Central memory CD8-positive, alpha-beta T cell (primary cell): Measurements from ENCODE around the gene MYL6B.

Source experiments
- ATAC-seq: fragments of 150-1000 bp; cut with Tn5 transposase; replicated peaks from 2 replicates; pipeline ENCODE4 v1.10.0; 2022; ENCODE audit warnings: mild to moderate bottlenecking, moderate FRiP score, moderate number of reproducible peaks; ENCODE audit not compliant: poor library complexity, severe bottlenecking; ENCODE audit errors: extremely low read depth
- DNase-seq, 2 donors: peaks; one replicate each; pipeline ENCODE4 v3.0.0; 2021; ENCODE audit warnings: low spot score in 2 of 2
- H3K27ac Mint-ChIP-seq: one replicate; pipeline ENCODE4 v1.8.0; 2022; ENCODE audit warnings: low read depth, mild to moderate bottlenecking, moderate library complexity, mixed read lengths
- H3K27me3 Mint-ChIP-seq: one replicate; pipeline ENCODE4 v1.8.0; 2022; ENCODE audit warnings: mixed read lengths
- H3K36me3 Mint-ChIP-seq: one replicate; pipeline ENCODE4 v1.8.0; 2022; ENCODE audit warnings: mild to moderate bottlenecking, moderate library complexity, mixed read lengths; ENCODE audit not compliant: insufficient read depth
- H3K4me1 Mint-ChIP-seq: one replicate; pipeline ENCODE4 v1.8.0; 2022; ENCODE audit warnings: mixed read lengths
- H3K4me3 Mint-ChIP-seq: one replicate; pipeline ENCODE4 v1.8.0; 2022; ENCODE audit warnings: mild to moderate bottlenecking, moderate library complexity, mixed read lengths
- H3K9me3 Mint-ChIP-seq: one replicate; pipeline ENCODE4 v1.8.0; 2022; ENCODE audit warnings: mixed read lengths

MYL6B gene

GRCh38 chr12:56128670-56129205 lies 23.6 kb upstream of the MYL6B start:
- no peaks in the 10 kb centered on the region for H3K27me3 Mint-ChIP-seq
- peaks cover 65% of the 10 kb centered on the region for H3K4me1 Mint-ChIP-seq
- H3K9me3 Mint-ChIP-seq: no peaks in the 10 kb centered on the region
- DNase-seq (no peak), ATAC-seq (peak; percentile 0)
- H3K36me3 Mint-ChIP-seq: peaks cover 47% of the 10 kb centered on the region
- peak overlapping the region; percentile 97 for H3K4me3 Mint-ChIP-seq
- peak overlapping the region; percentile 97 for H3K27ac Mint-ChIP-seq

- H3K27me3 Mint-ChIP-seq: no peaks in the 10 kb centered on the region
- peak overlapping the region; percentile 97 for H3K27ac Mint-ChIP-seq
- peaks cover 54% of the 10 kb centered on the region for H3K36me3 Mint-ChIP-seq
- ATAC-seq: peak; percentile 30
- peak; percentile 55 to 70 for DNase-seq
- H3K4me3 Mint-ChIP-seq: peak overlapping the region; percentile 97
- no peaks in the 10 kb centered on the region for H3K9me3 Mint-ChIP-seq
- peaks cover 65% of the 10 kb centered on the region for H3K4me1 Mint-ChIP-seq
Measured at GRCh38 chr12:56129206-56129941, 23.0 kb upstream of the MYL6B start.

DNA sequence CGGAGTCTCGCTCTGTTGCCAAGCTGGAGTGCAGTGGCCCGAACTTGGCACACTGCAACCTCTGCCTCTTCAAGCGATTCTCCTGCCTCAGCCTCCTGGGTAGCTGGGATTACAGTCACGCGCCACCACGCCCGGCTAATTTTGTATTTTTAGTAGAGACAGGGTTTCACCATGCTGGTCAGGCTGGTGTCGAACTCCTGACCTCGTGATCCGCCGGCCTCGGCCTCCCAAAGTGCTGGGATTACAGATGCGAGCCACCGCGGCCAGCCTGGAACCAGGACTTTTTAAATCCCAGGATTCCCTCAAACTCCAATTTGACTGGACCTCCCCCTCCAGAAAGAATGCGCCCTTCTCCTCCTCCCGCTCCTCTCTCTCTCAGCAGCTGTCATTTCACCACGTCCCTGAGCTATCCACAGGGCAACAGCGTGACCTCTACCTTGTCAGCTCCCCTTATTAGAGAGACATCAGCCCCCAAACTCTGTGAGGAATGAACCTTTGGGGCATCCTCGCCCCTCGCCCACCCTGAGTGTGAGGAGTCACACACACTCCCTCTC lies 22.4 kb upstream of the MYL6B start:
- Mint-ChIP-seq H3K27me3 (no peaks in the 10 kb centered on the region), H3K36me3 (peaks cover 59% of the 10 kb centered on the region), H3K27ac (peak overlapping the region; percentile 97), H3K4me1 (peaks cover 65% of the 10 kb centered on the region), H3K9me3 (no peaks in the 10 kb centered on the region), H3K4me3 (peak overlapping the region; percentile 97)
- ATAC-seq (no peak), DNase-seq (no peak)

DNA sequence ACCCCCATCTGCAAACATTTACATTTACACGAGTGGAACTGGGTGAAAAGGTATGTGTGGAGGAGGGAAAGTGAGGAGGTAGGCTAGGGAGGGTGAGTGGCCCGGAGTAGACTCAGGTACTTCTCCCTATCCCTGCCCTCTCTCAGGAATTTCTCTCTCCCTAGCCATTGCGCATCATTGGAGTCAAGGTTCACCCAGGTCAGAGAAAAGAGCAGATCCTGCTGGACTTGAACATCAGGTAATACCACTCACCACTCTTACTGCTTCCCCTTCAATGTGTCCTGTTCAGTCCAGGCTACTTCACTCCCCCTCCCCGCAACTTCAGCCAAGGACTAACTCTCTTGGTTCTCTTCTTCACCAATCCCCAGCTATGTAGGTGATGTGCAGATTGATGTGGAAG lies 21.5 kb upstream of the MYL6B start:
- Mint-ChIP-seq H3K9me3 (no peaks in the 10 kb centered on the region), H3K27ac (peak overlapping the region; percentile 97), H3K4me1 (peaks cover 65% of the 10 kb centered on the region), H3K36me3 (peaks cover 67% of the 10 kb centered on the region), H3K4me3 (peak overlapping the region; percentile 97), H3K27me3 (no peaks in the 10 kb centered on the region)
- ATAC-seq: no peak
- DNase-seq: no peak

DNA sequence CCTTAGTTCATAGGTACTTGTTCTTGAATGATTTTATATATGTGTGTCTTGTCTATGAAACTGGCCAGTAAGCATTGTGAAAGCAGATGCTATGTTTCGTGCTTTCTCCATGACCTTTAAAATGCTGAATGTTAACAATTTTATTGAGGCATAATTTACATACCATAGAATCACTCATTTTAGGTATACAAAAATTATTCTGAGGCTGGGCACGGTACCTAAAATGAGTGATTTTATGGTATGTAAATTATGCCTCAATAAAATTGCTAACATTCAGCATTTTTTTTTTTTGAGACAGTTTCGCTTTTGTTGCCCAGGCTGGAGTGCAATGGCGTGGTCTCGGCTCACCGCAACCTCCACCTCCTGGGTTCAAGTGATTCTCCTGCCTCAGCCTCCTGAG lies 17.5 kb upstream of the MYL6B start:
- no peaks in the 10 kb centered on the region for H3K27me3 Mint-ChIP-seq

DNA sequence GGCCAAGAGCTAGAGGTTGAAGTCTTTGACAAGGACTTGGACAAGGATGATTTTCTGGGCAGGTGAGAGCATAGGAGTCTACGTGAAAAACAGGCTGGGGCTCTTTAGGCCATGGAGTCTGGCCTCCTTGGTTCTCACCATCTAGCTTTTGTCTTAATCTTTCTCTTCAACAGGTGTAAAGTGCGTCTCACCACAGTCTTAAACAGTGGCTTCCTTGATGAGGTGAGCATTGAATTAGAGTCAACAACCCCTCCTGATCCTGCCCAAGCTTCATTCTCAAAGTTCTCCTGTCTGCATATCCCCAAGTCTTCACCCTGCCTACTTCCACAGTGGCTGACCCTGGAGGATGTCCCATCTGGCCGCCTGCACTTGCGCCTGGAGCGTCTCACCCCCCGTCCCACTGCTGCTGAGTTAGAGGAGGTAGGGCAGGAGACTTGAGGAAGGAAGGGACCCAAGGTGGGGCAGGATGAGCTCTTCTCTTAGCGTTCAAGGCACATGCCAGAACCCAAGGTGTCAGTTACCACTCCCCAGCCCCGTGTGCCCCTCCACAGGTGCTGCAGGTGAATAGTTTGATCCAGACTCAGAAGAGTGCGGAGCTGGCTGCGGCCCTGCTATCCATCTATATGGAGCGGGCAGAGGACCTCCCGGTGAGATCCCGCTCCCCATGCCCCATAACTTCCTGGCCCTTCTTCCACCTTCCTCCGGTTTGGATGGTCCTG lies 14.4 kb upstream of the MYL6B start:
- peaks cover 39% of the 10 kb centered on the region for H3K4me1 Mint-ChIP-seq
- H3K4me3 Mint-ChIP-seq: no peak overlapping the region
- no peaks in the 10 kb centered on the region for H3K9me3 Mint-ChIP-seq
- no peaks in the 10 kb centered on the region for H3K27me3 Mint-ChIP-seq
- H3K36me3 Mint-ChIP-seq: peaks cover 86% of the 10 kb centered on the region
- no peak overlapping the region for H3K27ac Mint-ChIP-seq
- DNase-seq: no peak
- no peak for ATAC-seq

More for the DNA sequence above, 17.5 kb upstream of the MYL6B start:
- DNase-seq: no peak
- peaks cover 90% of the 10 kb centered on the region for H3K36me3 Mint-ChIP-seq
- H3K4me1 Mint-ChIP-seq: peaks cover 46% of the 10 kb centered on the region
- no peak overlapping the region for H3K27ac Mint-ChIP-seq
- no peak for ATAC-seq
- H3K4me3 Mint-ChIP-seq: no peak overlapping the region
- H3K9me3 Mint-ChIP-seq: no peaks in the 10 kb centered on the region

DNA sequence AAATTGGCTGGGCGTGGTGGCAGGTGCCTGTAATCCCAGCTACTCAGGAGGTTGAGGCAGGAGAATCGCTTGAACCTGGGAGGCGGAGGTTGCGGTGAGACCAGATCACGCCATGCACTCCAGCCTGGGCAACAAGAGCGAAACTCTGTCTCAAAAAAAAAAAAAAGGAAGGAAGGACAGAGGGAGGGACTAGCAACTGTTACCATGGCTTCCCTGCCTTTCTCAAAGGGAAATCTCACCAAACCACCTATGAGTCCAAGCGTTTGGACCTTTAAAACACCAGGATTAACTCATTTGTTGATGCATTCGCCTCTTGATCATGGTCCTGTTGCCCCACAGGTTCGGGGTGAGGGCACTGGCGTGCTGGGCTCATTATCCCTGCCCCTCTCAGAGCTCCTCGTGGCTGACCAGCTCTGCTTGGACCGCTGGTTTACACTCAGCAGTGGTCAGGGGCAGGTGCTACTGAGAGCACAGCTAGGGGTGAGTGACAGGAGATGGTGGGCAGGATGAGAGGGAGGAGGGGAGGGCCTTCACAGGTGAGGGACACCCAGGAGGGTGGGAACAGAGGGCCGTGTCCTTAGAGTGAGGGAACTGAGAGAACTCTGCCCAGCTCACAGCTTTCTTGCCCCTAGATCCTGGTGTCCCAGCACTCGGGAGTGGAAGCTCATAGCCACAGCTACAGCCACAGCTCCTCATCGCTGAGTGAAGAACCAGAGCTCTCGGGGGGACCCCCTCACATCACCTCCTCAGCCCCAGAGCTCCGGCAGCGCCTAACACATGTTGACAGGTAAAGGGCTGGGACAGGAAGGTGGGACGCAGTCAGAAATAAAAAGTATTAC lies 10.2 kb upstream of the MYL6B start:
- Mint-ChIP-seq H3K4me3 (no peak overlapping the region), H3K9me3 (no peaks in the 10 kb centered on the region), H3K27ac (no peak overlapping the region), H3K27me3 (no peaks in the 10 kb centered on the region), H3K36me3 (peaks cover 71% of the 10 kb centered on the region), H3K4me1 (peaks cover 38% of the 10 kb centered on the region)
- no peak for ATAC-seq
- no peak for DNase-seq

- no peak overlapping the region for H3K4me3 Mint-ChIP-seq
- DNase-seq (no peak), ATAC-seq (no peak)
- H3K27me3 Mint-ChIP-seq: no peaks in the 10 kb centered on the region
- no peaks in the 10 kb centered on the region for H3K9me3 Mint-ChIP-seq
- peaks cover 32% of the 10 kb centered on the region for H3K4me1 Mint-ChIP-seq
- H3K36me3 Mint-ChIP-seq: peaks cover 62% of the 10 kb centered on the region
- no peak overlapping the region for H3K27ac Mint-ChIP-seq
Measured at GRCh38 chr12:56143217-56143616, 9.2 kb upstream of the MYL6B start.

- Mint-ChIP-seq H3K36me3 (peaks cover 55% of the 10 kb centered on the region), H3K27ac (no peak overlapping the region)
- DNase-seq: no peak
Measured at GRCh38 chr12:56143870-56144269, 8.5 kb upstream of the MYL6B start.

GRCh38 chr12:56145217-56145616 lies 7.2 kb upstream of the MYL6B start:
- Mint-ChIP-seq H3K9me3 (no peaks in the 10 kb centered on the region), H3K36me3 (peaks cover 43% of the 10 kb centered on the region), H3K27ac (no peak overlapping the region), H3K4me1 (peaks cover 25% of the 10 kb centered on the region), H3K4me3 (no peak overlapping the region), H3K27me3 (no peaks in the 10 kb centered on the region)
- ATAC-seq (no peak), DNase-seq (no peak)

More at GRCh38 chr12:56143870-56144269, 8.5 kb upstream of the MYL6B start:
- ATAC-seq: no peak
- peaks cover 26% of the 10 kb centered on the region for H3K4me1 Mint-ChIP-seq
- no peak overlapping the region for H3K4me3 Mint-ChIP-seq
- no peaks in the 10 kb centered on the region for H3K27me3 Mint-ChIP-seq
- H3K9me3 Mint-ChIP-seq: no peaks in the 10 kb centered on the region

DNA sequence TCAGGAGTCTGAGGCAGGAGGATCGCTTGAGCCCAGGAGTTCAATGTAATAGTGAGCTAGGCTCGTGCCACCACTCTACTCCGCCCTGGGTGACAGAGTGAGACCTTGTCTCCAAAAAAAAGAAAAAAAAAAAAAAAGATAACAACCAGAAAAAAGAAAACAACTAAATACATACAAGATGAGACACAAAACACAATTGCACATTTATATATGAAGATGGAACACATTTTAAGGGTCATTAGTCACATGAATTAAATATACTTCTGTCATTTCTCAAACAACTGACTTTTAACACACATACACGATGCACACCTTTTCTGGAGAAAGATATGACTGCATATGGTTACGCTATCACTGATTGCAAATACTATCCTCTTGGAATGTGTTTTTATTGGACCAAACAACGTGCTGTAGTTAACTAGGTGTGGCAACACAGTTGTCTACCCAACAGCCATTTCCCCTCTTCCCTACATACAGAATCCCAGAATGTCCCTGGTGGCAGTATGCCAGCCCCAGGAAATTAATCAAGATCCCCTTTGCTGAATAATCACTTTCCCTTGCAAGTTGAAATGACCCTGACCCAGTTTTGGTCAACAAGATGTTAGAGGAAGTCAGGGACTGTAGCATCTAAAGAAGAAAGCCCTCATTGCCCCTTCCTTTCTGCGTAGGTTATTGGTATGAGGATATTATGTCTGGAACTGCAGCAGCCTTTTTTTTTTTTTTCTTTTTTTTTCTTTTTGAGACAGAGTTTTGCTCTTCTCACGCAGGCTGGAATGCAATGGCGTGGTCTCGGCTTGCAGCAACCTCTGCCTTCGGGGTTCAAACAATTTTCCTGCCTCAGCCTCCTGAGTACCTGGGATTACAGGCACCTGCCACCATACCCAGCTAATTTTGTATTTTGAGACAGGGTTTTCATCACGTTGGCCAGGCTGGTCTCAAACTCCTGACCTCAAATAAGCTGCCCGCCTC lies 5.6 kb upstream of the MYL6B start:
- Mint-ChIP-seq H3K9me3 (no peaks in the 10 kb centered on the region), H3K27ac (no peak overlapping the region), H3K36me3 (peaks cover 40% of the 10 kb centered on the region), H3K27me3 (no peaks in the 10 kb centered on the region), H3K4me3 (no peak overlapping the region), H3K4me1 (peaks cover 20% of the 10 kb centered on the region)
- DNase-seq: no peak
- no peak for ATAC-seq
